ENCODE data around the gene SARS1. TPM values are rescaled to one million over a fixed set of nuclear protein-coding genes. Genes with fewer than 3 reads are reported as not detected.

Gene SARS1
- total and polyA plus RNA-seq, 2 of the 13 experiments (the other 11 are each of a cell fraction or from before 2014, with no cell fraction given) = 103 to 134 TPM

- TF ChIP-seq ZNF891 (CRISPR knock-in tag; IDR thresholded peaks at IDR 0.05) (no peak), ZNF75D (CRISPR knock-in tag; IDR thresholded peaks at IDR 0.05; ENCODE audit: borderline replicate concordance) (no peak), YY1 (IDR thresholded peaks at IDR 0.05; ENCODE audit: insufficient read depth, insufficient replicate concordance, low read depth, low read length) (peak; percentile 75), XBP1 (CRISPR knock-in tag; IDR thresholded peaks at IDR 0.05) (no peak), UBTF (CRISPR knock-in tag; IDR thresholded peaks at IDR 0.05) (peak; percentile 65), MIER3 (CRISPR knock-in tag; IDR thresholded peaks at IDR 0.05; ENCODE audit: borderline replicate concordance) (no peak; the same call in 1 of the 2 replicates), ARID3A (IDR thresholded peaks at IDR 0.05; ENCODE audit: low read depth, low read length) (no peak), ZNF720 (CRISPR knock-in tag; IDR thresholded peaks at IDR 0.05) (no peak), KAT8 (CRISPR knock-in tag; IDR thresholded peaks at IDR 0.05) (peak; percentile 78), FOXK2 (IDR thresholded peaks at IDR 0.05) (no peak), MEIS1 (CRISPR knock-in tag; IDR thresholded peaks at IDR 0.05; ENCODE audit: borderline replicate concordance) (peak; percentile 26; the same call in 1 of the 2 replicates), STAG1 (CRISPR knock-in tag; IDR thresholded peaks at IDR 0.05) (peak; percentile 90), FOXC1 (CRISPR knock-in tag; IDR thresholded peaks at IDR 0.05; ENCODE audit: borderline replicate concordance) (no peak), PAF1 (CRISPR knock-in tag; IDR thresholded peaks at IDR 0.05) (no peak), TFE3 (CRISPR knock-in tag; IDR thresholded peaks at IDR 0.05) (peak; percentile 39; the same call in 1 of the 2 replicates), ZNF800 (CRISPR knock-in tag; IDR thresholded peaks at IDR 0.05) (no peak)
- TF ChIP-seq, protein P1, sequence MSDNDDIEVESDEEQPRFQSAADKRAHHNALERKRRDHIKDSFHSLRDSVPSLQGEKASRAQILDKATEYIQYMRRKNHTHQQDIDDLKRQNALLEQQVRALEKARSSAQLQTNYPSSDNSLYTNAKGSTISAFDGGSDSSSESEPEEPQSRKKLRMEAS (IDR thresholded peaks at IDR 0.05) = peak; percentile 66
- TF ChIP-seq, protein P2, sequence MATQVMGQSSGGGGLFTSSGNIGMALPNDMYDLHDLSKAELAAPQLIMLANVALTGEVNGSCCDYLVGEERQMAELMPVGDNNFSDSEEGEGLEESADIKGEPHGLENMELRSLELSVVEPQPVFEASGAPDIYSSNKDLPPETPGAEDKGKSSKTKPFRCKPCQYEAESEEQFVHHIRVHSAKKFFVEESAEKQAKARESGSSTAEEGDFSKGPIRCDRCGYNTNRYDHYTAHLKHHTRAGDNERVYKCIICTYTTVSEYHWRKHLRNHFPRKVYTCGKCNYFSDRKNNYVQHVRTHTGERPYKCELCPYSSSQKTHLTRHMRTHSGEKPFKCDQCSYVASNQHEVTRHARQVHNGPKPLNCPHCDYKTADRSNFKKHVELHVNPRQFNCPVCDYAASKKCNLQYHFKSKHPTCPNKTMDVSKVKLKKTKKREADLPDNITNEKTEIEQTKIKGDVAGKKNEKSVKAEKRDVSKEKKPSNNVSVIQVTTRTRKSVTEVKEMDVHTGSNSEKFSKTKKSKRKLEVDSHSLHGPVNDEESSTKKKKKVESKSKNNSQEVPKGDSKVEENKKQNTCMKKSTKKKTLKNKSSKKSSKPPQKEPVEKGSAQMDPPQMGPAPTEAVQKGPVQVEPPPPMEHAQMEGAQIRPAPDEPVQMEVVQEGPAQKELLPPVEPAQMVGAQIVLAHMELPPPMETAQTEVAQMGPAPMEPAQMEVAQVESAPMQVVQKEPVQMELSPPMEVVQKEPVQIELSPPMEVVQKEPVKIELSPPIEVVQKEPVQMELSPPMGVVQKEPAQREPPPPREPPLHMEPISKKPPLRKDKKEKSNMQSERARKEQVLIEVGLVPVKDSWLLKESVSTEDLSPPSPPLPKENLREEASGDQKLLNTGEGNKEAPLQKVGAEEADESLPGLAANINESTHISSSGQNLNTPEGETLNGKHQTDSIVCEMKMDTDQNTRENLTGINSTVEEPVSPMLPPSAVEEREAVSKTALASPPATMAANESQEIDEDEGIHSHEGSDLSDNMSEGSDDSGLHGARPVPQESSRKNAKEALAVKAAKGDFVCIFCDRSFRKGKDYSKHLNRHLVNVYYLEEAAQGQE (IDR thresholded peaks at IDR 0.05; ENCODE audit: borderline replicate concordance in 1 of 2, low read depth in 1 of 2, low read length in 2 of 2) = no peak
Measured at GRCh38 chr1:109277434-109278204, 63.9 kb downstream of the SARS1 start (continued).

All from HepG2 (cell line).